ENCODE measurements around the gene HLTF.

The HLTF gene

DNA sequence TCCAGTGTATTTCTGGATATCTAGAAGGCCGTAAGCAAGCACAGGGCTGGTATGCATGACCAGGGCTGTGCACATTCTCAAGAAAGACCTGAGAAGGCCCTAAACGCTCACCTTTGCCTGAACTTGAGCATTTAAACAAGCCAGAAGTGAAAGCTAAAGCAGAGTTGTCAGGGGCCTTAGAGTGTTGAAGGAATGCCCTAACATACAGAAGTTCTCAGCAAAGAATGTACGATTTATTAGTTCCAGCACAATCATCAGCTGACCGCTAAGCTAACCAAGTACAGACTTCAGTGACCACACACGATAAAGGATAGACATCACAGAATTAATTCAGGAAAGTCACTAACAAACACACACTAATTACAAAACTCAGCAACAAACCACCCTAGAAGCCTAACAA is 8.7 kb downstream of the HLTF start:
- peak; percentile 55 for DNase-seq (ENCODE audit: low read depth)
- no peak overlapping the region for H3K4me3 ChIP-seq (ENCODE audit: control insufficient read depth, low read depth, low read length)
- TF ChIP-seq, protein P1, sequence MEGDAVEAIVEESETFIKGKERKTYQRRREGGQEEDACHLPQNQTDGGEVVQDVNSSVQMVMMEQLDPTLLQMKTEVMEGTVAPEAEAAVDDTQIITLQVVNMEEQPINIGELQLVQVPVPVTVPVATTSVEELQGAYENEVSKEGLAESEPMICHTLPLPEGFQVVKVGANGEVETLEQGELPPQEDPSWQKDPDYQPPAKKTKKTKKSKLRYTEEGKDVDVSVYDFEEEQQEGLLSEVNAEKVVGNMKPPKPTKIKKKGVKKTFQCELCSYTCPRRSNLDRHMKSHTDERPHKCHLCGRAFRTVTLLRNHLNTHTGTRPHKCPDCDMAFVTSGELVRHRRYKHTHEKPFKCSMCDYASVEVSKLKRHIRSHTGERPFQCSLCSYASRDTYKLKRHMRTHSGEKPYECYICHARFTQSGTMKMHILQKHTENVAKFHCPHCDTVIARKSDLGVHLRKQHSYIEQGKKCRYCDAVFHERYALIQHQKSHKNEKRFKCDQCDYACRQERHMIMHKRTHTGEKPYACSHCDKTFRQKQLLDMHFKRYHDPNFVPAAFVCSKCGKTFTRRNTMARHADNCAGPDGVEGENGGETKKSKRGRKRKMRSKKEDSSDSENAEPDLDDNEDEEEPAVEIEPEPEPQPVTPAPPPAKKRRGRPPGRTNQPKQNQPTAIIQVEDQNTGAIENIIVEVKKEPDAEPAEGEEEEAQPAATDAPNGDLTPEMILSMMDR (conservative IDR thresholded peaks at IDR 0.05; ENCODE audit: control insufficient read depth, insufficient read depth, low read depth, low read length): no peak

GRCh38 chr3:149067883-149068282 is 18.4 kb downstream of the HLTF start:
- no peak for DNase-seq (ENCODE audit: low read depth)
- H3K4me3 ChIP-seq (ENCODE audit: control insufficient read depth, low read depth, low read length): no peak overlapping the region
- TF ChIP-seq, protein P1 (conservative IDR thresholded peaks at IDR 0.05; ENCODE audit: control insufficient read depth, insufficient read depth, low read depth, low read length): no peak

DNA sequence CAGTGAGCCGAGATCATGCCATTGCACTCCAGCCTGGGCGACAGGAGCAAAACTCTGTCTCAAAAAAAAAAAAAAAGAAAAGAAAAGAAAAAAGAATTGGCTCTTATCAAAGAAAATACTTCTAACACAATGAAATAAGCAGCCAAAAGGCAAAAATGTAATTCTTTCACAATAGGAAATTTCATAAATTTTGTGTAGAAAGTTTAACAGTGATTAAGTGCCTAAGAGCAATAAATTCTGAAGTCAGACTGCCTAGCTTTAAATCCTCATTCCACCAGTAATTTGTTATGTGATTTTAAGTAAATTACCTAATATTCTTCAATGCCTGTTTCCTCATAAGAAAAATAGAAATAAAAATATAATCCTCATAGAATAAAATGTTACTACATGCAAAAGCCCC is 24.6 kb downstream of the HLTF start:
- TF ChIP-seq, protein P1 (conservative IDR thresholded peaks at IDR 0.05; ENCODE audit: control insufficient read depth, insufficient read depth, low read depth, low read length): no peak
- DNase-seq (ENCODE audit: low read depth): no peak
- H3K4me3 ChIP-seq (ENCODE audit: control insufficient read depth, low read depth, low read length): no peak overlapping the region

DNA sequence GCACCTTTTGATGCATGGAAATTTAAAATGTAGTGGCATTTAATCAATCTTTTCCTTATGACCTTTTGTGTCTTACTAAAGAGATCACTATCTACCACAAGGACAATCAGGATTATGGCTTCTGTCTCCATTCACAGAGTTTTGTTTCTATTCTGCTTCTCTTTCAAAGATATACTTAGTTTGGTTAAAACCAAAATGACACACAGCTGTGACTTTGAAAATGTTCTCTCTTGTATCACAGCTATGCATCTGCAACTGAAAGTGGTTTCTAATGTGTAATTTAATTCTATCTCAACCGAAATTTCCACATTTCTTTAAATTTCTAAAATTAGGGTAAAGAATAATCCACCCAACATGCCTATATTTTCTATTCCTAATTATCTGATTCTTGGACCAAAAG is 27.7 kb downstream of the HLTF start:
- no peak overlapping the region for H3K4me3 ChIP-seq (ENCODE audit: control insufficient read depth, low read depth, low read length)
- no peak for DNase-seq (ENCODE audit: low read depth)
- TF ChIP-seq, protein P1 (conservative IDR thresholded peaks at IDR 0.05; ENCODE audit: control insufficient read depth, insufficient read depth, low read depth, low read length): no peak

DNA sequence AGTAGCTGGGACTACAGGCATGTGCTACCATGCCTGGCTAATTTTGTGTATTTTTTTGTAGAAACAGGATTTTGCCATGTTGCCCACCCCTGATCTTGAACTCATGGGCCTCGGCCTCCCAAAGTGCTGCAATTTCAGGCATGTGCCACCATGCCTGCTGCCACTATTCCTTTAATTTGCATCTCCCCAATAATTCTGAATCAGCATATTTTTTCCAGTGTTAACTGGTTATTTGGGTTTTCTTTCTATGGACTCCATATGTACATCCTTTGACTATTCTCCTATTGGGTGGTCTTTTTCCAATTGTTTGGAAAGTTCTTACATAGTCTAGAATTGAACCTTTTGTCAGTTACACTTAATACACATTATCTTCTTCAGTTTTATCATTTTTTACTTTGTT is 28.1 kb downstream of the HLTF start:
- no peak overlapping the region for H3K4me3 ChIP-seq (ENCODE audit: control insufficient read depth, low read depth, low read length)
- DNase-seq (ENCODE audit: low read depth): no peak
- TF ChIP-seq, protein P1 (conservative IDR thresholded peaks at IDR 0.05; ENCODE audit: control insufficient read depth, insufficient read depth, low read depth, low read length): no peak

GRCh38 chr3:149055575-149055974 is 30.8 kb downstream of the HLTF start:
- TF ChIP-seq, protein P1 (conservative IDR thresholded peaks at IDR 0.05; ENCODE audit: control insufficient read depth, insufficient read depth, low read depth, low read length): no peak
- no peak for DNase-seq (ENCODE audit: low read depth)
- H3K4me3 ChIP-seq (ENCODE audit: control insufficient read depth, low read depth, low read length): no peak overlapping the region
